ENCODE data around the gene TSG101.

The TSG101 gene

DNA sequence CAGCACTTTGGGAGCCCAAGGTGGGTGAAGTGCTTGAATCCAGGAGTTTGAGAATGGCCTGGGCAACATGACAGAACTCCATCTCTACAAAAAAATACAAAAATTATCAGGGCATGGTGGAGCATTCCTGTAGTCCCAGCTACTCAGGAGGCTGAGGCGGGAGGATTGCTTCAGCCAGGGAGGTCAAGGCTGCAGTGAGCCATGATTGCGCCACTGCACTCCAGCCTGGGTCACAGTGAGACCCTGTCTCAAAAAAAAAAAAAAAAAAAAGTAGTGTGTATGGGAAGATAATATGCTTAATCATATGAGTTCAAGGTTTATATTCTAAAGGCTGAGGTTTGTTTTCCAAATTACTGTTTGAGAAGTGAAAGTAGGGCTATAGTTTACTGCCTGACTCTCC lies 60.3 kb downstream of the TSG101 start:
- no peak overlapping the region for H3K4me3 ChIP-seq (ENCODE audit: low read depth in 1 of 2, low read length in 1 of 2)
- TF ChIP-seq, protein P1, sequence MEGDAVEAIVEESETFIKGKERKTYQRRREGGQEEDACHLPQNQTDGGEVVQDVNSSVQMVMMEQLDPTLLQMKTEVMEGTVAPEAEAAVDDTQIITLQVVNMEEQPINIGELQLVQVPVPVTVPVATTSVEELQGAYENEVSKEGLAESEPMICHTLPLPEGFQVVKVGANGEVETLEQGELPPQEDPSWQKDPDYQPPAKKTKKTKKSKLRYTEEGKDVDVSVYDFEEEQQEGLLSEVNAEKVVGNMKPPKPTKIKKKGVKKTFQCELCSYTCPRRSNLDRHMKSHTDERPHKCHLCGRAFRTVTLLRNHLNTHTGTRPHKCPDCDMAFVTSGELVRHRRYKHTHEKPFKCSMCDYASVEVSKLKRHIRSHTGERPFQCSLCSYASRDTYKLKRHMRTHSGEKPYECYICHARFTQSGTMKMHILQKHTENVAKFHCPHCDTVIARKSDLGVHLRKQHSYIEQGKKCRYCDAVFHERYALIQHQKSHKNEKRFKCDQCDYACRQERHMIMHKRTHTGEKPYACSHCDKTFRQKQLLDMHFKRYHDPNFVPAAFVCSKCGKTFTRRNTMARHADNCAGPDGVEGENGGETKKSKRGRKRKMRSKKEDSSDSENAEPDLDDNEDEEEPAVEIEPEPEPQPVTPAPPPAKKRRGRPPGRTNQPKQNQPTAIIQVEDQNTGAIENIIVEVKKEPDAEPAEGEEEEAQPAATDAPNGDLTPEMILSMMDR (IDR thresholded peaks at IDR 0.05): no peak
- no peak overlapping the region for H3K27ac ChIP-seq
- no peaks in the 10 kb centered on the region for H3K27me3 ChIP-seq
- peaks cover 5% of the 10 kb centered on the region for H3K36me3 ChIP-seq
- H3K4me1 ChIP-seq (ENCODE audit: control insufficient read depth in 1 of 2, insufficient read depth in 1 of 2, low read depth in 1 of 2, low read length in 1 of 2): no peaks in the 10 kb centered on the region
- no peaks in the 10 kb centered on the region for H3K9me3 ChIP-seq

DNA sequence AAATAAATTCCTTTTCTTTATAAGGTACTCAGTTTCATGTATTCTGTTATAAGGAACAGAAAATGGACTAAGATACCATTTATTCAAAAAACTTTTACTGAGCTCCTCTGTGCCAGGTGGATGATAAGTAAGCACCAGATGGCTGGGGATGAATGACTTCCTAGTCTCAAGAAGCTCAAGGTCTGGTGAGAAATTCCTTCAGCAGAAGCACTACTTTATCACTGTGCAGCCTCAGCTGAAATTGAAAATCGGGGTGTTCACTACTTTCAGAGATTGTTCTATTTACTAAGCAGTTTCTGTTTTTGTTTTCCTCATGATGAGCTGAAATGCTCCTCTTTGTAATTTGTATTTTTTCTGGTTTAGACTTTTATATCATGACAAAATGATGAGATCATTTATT lies 63.3 kb downstream of the TSG101 start:
- TF ChIP-seq, protein P1 (IDR thresholded peaks at IDR 0.05): no peak
- Histone ChIP-seq H3K4me3 (ENCODE audit: low read depth in 1 of 2, low read length in 1 of 2) (no peak overlapping the region), H3K9me3 (no peaks in the 10 kb centered on the region), H3K36me3 (no peaks in the 10 kb centered on the region), H3K4me1 (ENCODE audit: control insufficient read depth in 1 of 2, insufficient read depth in 1 of 2, low read depth in 1 of 2, low read length in 1 of 2) (no peaks in the 10 kb centered on the region), H3K27ac (no peak overlapping the region), H3K27me3 (no peaks in the 10 kb centered on the region)

DNA sequence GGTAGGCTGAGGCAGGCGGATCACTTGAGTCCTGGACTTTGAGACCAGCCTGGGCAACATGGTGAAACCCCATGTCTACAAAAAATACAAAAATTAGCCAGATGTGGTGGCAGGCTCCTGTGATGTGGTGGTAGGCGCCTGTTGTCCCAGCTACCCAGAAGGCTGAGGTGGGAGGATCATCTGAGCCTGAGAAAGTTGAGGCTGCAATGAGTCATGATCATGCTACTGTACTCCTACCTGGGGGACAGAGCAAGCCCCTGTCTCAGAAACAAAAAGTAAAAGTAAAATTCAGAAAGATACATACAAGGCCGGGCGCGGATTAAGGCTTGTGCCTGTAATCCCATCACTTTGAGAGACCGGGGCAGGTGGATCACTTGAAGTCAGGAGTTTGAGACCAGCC lies 64.8 kb downstream of the TSG101 start:
- no peaks in the 10 kb centered on the region for H3K27me3 ChIP-seq
- no peaks in the 10 kb centered on the region for H3K4me1 ChIP-seq (ENCODE audit: control insufficient read depth in 1 of 2, insufficient read depth in 1 of 2, low read depth in 1 of 2, low read length in 1 of 2)
- TF ChIP-seq, protein P1 (IDR thresholded peaks at IDR 0.05): no peak
- H3K27ac ChIP-seq: no peak overlapping the region
- H3K4me3 ChIP-seq (ENCODE audit: low read depth in 1 of 2, low read length in 1 of 2): no peak overlapping the region
- no peaks in the 10 kb centered on the region for H3K9me3 ChIP-seq
- H3K36me3 ChIP-seq: no peaks in the 10 kb centered on the region

DNA sequence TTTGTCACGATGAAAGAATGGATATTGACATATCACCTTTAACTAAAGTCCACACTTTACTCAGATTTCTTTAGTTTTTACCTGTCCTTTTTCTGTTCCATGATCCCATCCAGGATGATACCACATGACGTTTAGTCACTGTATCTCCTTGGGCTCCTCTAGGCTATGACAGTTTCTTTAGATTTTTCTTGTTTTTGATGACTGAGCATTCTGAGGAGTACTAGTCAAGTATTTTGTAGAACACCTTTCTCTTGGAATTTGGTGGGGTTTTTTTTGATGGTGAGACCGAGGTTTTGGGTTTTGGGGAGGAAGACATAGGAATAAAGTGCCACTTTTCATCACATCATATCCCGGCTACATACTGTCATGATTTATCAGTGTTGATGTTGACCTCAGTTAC lies 67.1 kb downstream of the TSG101 start:
- TF ChIP-seq, protein P1 (IDR thresholded peaks at IDR 0.05): no peak
- H3K9me3 ChIP-seq: no peaks in the 10 kb centered on the region
- no peak overlapping the region for H3K4me3 ChIP-seq (ENCODE audit: low read depth in 1 of 2, low read length in 1 of 2)
- no peaks in the 10 kb centered on the region for H3K36me3 ChIP-seq
- H3K4me1 ChIP-seq (ENCODE audit: control insufficient read depth in 1 of 2, insufficient read depth in 1 of 2, low read depth in 1 of 2, low read length in 1 of 2): no peaks in the 10 kb centered on the region
- peaks cover 19% of the 10 kb centered on the region for H3K27me3 ChIP-seq
- no peak overlapping the region for H3K27ac ChIP-seq

DNA sequence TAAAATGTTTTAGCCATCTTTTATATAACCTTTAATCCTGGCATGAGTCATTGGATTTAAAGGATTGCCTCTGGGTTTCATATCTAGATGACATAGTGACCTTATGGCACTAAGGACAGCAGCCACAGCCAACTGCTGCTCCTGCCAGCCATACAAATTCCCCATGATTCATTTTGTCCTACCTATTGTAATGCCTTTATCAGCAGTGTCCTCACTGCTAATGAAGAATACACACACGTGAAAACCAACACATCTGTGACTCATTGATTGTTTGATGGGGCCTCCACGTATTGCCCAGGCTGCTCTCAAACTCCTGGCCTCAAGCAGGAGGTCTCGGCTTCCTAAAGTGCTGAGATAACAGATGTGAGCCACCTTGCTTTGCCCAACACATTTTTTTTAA lies 69.3 kb downstream of the TSG101 start:
- Histone ChIP-seq H3K27me3 (peaks cover 19% of the 10 kb centered on the region), H3K4me1 (ENCODE audit: control insufficient read depth in 1 of 2, insufficient read depth in 1 of 2, low read depth in 1 of 2, low read length in 1 of 2) (no peaks in the 10 kb centered on the region), H3K4me3 (ENCODE audit: low read depth in 1 of 2, low read length in 1 of 2) (no peak overlapping the region), H3K9me3 (no peaks in the 10 kb centered on the region), H3K27ac (no peak overlapping the region), H3K36me3 (no peaks in the 10 kb centered on the region)
- TF ChIP-seq, protein P1 (IDR thresholded peaks at IDR 0.05): no peak

Data from neutrophil (primary cell).